GM21367 (cell line): ENCODE data around the gene CXCL3.

Source experiments
- ATAC-seq: cut with Tn5 transposase; IDR thresholded peaks from one replicate; pipeline ENCODE4 v1.9.1; 2021; ENCODE audit not compliant: unreplicated experiment

Gene CXCL3

GRCh38 chr4:74056114-74056857 is 17.8 kb upstream of the CXCL3 start:
- no peak for ATAC-seq

GRCh38 chr4:74055498-74055897 is 17.0 kb upstream of the CXCL3 start:
- no peak for ATAC-seq

DNA sequence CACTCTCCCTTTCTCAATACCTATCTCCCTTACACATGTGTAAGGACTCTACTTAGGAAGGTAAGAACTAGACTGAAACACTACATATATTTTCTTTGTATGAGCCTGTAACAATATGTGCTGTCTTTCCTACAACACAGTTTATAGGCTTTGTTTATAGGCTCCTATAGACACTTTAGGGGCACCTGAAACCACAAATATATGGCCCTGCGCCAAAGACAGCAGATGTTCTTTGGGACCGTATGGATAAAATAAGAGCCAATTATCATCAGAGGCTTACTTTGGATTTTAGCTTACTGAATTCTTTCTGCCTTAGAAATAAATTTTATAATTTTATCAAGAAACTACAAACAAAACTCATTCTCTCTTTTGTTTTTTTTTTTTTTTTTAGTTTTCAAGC is 16.6 kb upstream of the CXCL3 start:
- no peak for ATAC-seq

DNA sequence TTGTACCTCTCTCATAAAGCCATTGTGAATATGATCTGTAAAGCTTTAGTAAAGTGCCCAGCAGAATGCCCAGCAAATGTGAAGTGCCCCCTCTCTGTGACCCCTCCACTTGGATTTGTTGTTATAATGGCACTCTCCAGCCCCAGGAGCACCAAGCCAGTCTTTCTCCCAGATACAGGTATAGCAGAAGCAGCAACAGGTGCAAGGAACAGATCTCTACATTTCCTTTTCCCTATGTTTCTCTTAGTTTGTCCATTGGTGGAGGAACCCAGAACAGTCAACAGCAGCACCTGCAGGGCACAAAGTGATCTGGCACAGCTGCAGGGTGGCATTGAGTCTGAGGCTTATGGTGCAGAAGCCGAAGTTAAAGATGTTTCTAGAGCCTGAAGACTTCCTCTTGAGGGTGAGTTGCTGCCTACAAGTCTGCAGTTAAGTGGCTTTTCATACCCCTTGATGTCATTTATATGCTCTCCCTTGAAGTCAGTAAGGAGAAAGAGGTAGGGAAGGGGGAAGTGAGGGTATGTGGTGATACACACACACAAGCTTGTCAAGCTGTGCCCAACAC is 16.1 kb upstream of the CXCL3 start:
- ATAC-seq: no peak

DNA sequence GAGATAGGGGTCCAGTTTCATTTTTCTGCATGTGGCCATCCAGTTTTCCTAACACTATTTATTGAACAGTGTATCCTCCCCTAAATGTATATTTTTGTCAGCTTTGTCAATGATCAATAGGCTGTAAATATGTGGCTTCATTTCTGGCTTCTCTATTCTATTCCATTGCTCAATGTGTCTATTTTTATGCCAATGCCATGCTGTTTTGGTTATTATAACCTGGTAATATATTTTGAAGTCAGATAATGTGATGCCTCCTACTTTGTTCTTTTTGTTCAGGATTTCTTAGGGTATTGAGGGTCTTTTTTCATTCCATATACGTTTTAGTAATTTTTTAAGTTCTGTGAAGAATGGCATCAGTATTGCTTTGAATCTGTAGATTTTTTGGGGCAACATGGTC is 8.7 kb upstream of the CXCL3 start:
- ATAC-seq: no peak

- ATAC-seq: no peak
Measured at GRCh38 chr4:74045772-74046171, 7.3 kb upstream of the CXCL3 start.

DNA sequence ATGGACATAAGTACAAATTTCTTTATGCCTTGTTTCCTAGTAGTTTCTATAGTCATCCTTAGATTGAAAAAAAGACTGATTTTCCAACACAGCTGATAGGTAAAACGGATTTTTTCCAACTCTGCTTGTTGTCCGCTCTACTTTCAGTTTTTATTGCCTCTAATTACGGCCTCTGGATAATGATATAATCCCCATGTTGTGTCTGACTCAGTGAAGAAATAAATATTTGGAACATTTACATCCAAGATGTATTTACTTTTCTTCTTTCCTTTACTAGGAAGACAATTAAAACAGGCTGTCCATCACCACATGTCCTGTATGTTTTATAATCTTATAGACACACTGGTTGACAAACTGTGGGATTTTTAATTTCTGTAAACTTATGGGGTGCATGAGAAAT is 6.8 kb upstream of the CXCL3 start:
- no peak for ATAC-seq

DNA sequence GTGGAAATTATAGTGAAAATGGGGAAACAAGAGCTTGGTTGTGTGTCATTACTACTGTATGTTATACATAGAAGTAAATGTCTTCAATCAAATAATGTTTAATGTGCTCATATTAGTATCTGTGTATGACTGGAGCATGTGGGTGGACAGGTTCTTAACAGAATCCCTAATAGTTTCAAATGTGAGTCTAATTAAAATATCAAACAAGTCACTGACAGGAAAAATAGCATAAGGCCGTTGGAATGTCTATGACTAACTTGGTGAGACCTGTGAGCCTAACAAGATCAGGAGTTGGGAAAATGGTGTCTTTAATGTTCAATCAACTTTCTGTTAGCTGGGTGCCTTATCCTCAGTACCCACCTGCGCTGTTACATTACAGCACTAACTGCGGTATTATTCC is 6.2 kb upstream of the CXCL3 start:
- ATAC-seq: no peak

GRCh38 chr4:74042681-74043080 is 4.2 kb upstream of the CXCL3 start:
- ATAC-seq: no peak

DNA sequence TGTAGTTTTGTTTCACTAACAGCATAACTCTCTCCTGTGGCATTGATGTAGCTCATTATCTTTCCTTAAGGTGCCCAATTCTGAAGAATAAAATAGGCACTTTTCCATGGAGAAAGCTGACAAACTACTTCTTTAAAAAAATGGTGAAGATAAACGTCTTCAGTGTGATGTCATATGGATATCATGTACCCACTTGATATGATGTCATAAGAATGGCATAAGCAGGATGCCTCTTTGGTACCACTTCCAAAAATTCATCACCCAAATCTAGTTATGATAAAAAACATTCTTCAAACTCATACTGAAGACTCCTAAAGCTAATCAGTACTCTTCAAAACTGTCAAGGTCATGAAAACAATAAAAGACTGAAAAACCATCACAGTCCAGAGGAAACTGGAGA is 2.9 kb upstream of the CXCL3 start:
- ATAC-seq: no peak

- ATAC-seq: no peak
Measured at GRCh38 chr4:74039315-74039763, 850 bp upstream of the CXCL3 start.

GRCh38 chr4:74038086-74038424 is 434 bp downstream of the CXCL3 start:
- ATAC-seq: no peak

DNA sequence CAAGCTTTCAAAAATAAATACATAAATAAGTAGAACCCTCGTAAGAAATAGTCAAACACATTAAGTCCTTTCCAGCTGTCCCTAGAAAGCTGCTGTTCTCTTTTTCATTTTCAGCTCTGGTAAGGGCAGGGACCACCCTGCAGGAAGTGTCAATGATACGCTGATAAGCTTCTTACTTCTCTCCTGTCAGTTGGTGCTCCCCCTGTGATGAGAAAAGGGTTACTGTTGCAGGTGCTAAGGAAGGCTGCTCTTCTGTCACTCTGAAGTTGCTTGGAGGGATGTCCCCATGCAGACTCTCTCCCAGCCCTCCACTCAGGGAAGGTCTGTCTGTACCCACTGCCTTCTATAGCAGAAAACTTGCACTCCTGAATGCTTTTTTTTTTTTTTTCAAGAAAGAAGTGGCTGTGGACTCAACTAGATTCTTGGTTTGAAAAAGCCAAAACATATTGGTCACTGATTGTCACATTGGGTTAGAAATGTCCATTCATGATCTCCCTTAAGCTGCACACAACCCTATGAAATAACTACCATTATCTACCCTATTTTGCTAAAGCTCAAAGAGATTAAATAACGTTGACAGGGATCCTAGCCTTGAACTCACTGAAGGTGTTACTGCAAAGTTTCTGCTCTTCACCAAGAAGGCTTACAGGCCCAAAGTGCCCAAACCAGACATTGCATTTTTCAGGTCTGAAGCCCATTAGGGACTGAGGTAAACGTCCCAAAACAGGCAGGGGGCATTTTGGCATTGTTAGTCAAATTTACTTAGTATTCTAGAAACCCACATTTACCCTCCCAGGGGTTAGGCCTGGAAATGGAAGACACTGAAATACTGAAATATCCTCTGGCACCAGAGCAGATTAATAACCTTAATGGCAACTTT is 1.2 kb downstream of the CXCL3 start:
- no peak for ATAC-seq

DNA sequence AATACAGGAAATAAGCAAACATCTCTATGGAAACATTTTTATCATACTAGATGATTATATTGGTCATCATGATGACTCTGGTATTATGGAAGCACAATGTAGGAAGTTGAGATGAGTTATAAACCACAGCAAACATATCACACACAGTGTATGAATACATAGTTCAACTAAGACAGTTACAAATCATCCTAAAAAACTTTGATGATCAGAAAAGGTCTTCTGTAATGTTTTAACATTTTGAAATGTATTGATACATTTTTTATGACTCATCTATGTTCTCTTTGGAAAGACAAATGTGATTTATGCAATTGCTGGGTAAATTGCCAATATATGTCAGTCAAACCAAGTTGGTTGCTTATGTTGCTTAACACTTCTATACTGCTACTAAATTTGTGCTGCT is 4.8 kb downstream of the CXCL3 start:
- ATAC-seq: no peak

DNA sequence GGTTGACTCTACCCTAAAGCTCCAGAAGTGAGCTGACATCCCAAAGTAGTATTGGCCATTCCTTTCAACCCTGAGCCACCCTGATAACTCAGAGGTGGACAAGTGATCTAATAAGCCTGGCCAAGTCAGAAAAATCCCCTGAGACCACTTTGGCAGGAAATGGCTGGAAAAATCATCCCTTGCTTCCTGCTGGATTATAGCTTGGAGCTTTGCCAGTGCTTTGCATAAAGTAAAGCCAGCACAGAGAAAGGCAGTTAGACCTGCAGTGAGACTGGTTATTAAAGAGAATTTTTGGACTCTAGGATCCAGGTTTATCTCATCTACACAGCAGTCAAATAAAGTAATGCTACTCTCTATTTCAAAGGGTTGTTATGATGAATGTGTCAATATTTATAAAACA is 6.4 kb downstream of the CXCL3 start:
- ATAC-seq: no peak

DNA sequence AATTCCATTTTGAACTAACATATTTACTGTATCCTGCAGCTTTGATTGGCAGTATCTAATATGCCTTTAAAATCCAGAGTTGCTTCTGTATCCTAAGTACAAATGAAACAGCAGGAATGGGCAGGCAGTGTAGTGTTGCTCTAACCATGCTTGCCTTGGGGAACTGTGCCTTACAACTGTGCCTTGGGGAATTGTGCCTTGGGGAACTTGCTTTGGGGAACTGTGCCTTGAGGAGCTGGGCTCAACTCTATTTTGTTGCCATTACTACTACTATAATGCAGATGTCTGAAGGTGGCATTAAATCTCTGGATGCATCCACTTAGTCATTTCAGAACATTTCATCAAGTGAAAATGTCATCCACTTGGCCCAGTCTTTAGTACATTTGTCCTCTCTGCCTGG is 6.9 kb downstream of the CXCL3 start:
- ATAC-seq: no peak

- no peak for ATAC-seq
Measured at GRCh38 chr4:74030285-74030684, 8.2 kb downstream of the CXCL3 start.

DNA sequence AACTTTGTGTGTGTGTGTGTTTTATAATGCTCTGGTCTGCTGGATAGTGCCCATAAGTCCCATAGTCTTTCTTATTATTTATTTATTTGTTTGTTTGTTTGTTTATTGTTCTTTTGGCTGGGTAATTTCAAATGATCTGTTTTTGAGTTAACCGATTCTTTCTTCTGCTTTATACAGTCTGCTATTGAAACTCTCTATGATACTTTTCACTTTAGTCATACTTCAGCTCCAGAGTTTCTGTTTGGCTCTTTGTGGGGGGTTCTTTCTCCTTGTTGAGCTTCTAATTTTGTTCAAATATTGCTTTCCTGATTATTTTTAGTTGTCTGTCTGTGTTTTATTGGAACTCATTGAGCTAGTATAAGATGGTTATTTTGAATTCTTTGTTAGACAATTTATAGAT is 10.0 kb downstream of the CXCL3 start:
- no peak for ATAC-seq

DNA sequence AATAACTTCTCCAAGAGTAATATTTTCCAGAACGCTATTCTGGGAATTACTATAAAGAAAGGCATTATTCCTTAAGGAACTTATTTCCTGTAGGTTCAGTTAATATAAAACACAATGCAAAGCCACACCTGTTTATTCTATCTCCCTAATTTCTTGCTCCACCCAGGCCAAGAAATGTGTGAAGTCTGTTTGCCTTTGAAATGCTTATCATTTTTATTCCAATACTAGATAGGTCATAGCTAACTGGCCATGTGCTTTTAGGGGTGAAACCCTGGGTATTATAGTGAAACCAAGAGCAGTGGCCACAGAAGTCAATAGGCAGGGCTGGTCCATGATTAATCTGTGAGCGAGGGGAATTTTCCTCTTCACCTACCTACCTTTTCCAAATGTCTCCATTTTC is 14.8 kb downstream of the CXCL3 start:
- no peak for ATAC-seq

GRCh38 chr4:74021601-74022000 is 16.9 kb downstream of the CXCL3 start:
- ATAC-seq: no peak

DNA sequence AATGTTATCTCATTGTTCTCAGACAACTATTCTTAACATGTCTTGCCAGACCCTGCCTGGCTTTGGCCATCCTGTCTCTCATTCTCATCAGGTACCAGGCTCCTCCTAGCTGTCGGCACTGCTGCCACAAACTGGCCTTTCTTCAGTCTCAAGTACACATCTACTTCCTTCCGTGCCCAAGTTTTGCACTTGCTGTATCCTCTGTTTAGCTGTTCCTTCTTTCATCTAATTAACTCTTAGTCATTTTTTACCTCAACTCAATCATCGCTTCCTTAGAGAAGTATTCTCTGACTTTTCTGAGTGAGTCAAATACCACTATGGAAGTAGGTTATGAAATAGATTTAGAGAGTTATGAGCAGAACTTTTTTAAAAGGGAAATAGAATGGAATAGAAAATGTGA is 19.7 kb downstream of the CXCL3 start:
- no peak for ATAC-seq

GRCh38 chr4:74018116-74018515 is 20.4 kb downstream of the CXCL3 start:
- ATAC-seq: no peak
